SK-N-SH (cell line): ENCODE measurements around the gene PDZD2.

Experiments used
- CHD2 ChIP-seq: fragments of 150-350 bp; IDR thresholded peaks from 2 replicates; pipeline ENCODE4 v1.6.1; 2018; ENCODE audit warnings: low read length; ENCODE audit not compliant: partially characterized antibody
- CTCF ChIP-seq: fragments of 200-600 bp; sonication (generic); IDR thresholded peaks from 2 replicates; pipeline ENCODE4 v1.6.1; 2017; ENCODE audit warnings: antibody characterized with exemption, mild to moderate bottlenecking, moderate library complexity
- EP300 ChIP-seq, 2 experiments: IDR thresholded peaks; 2 replicates each; pipeline versions ENCODE4 v1.4.0 to v1.6.1; 2012; ENCODE audit warnings: borderline replicate concordance in 1 of 2, low read depth in 1 of 2, low read length in 1 of 2
- JUND ChIP-seq: IDR thresholded peaks from 2 replicates; pipeline ENCODE4 v1.4.0; 2012
- MXI1 ChIP-seq: IDR thresholded peaks from 2 replicates; pipeline ENCODE4 v1.6.1; 2012; ENCODE audit warnings: mild to moderate bottlenecking, low read depth, low read length, improper control_type of control experiment
- REST ChIP-seq: IDR thresholded peaks from 2 replicates; pipeline ENCODE4 v1.6.1; 2012; ENCODE audit warnings: mild to moderate bottlenecking, low read depth, low read length, moderate library complexity
- RFX5 ChIP-seq: IDR thresholded peaks from 2 replicates; pipeline ENCODE4 v1.6.1; 2012; ENCODE audit warnings: mild to moderate bottlenecking, improper control_type of control experiment, low read length
- SIN3A ChIP-seq: IDR thresholded peaks from 2 replicates; pipeline ENCODE4 v1.6.1; 2012; ENCODE audit warnings: low read depth, mild to moderate bottlenecking, low read length, moderate library complexity, borderline replicate concordance
- SMC3 ChIP-seq: IDR thresholded peaks from 2 replicates; pipeline ENCODE4 v1.6.1; 2012; ENCODE audit warnings: low read depth, low read length, improper control_type of control experiment
- TCF12 ChIP-seq: IDR thresholded peaks from 2 replicates; pipeline ENCODE4 v1.4.0; 2012
- YY1 ChIP-seq: IDR thresholded peaks from 2 replicates; pipeline ENCODE4 v1.4.0; 2012; ENCODE audit warnings: low read depth, mild to moderate bottlenecking

GRCh38 chr5:31656806-31657205 lies 17.9 kb downstream of the PDZD2 start:
- TF ChIP-seq CTCF = no peak
- no peak for TF ChIP-seq JUND
- no peak for TF ChIP-seq TCF12
- TF ChIP-seq REST = no peak
- TF ChIP-seq SIN3A = no peak
- TF ChIP-seq SMC3 = no peak
- TF ChIP-seq MXI1 = no peak
- no peak for TF ChIP-seq EP300 (IDR thresholded peaks at IDR 0.05; ENCODE audit: borderline replicate concordance in 1 of 2, low read depth in 1 of 2, low read length in 1 of 2)
- no peak for TF ChIP-seq YY1
- TF ChIP-seq CHD2 = no peak
- no peak for TF ChIP-seq RFX5
